WTC11 (cell line): ENCODE measurements around the gene KRTAP10-7. TPM values are rescaled to one million over a fixed set of nuclear protein-coding genes. Genes with fewer than 3 reads are reported as not detected.
"Not testable (repeated sequence)": the region's sequence is repeated elsewhere in the genome, so short reads cannot be mapped to it uniquely, and the experiment has no call there.

Experiments used
- ATAC-seq: fragments of 200-7000 bp; cut with Tn5 transposase; 2 replicates; pipeline ENCODE4 v1.10.0; 2021; ENCODE audit warnings: mild to moderate bottlenecking, moderate library complexity
- CTCF ChIA-PET: fragments of 300-600 bp; sonication (Branson Sonifier 250); formaldehyde crosslinking; loops from one replicate; lab custom pipeline; 2021; ENCODE audit warnings: antibody characterized with exemption; lab: Charles Lee
- POLR2A ChIA-PET: fragments of 350-600 bp; sonication (Branson Sonifier 250); formaldehyde crosslinking; loops from one replicate; lab custom pipeline; 2021; ENCODE audit warnings: antibody characterized with exemption; lab: Charles Lee
- DNase-seq: peaks from one replicate; pipeline ENCODE4 v3.0.0; 2021; ENCODE audit warnings: low spot score
- H3K27ac Mint-ChIP-seq: 2 replicates; pipeline ENCODE4 v1.8.0; 2021; ENCODE audit warnings: mixed read lengths
- H3K27me3 Mint-ChIP-seq: 2 replicates; pipeline ENCODE4 v1.8.0; 2021; ENCODE audit warnings: low read depth, mild to moderate bottlenecking, moderate library complexity, mixed read lengths
- H3K36me3 Mint-ChIP-seq: 2 replicates; pipeline ENCODE4 v1.8.0; 2021; ENCODE audit warnings: mixed read lengths
- H3K4me1 Mint-ChIP-seq: 2 replicates; pipeline ENCODE4 v1.8.0; 2022; ENCODE audit warnings: mixed read lengths
- H3K4me3 Mint-ChIP-seq: 2 replicates; pipeline ENCODE4 v1.8.0; 2021; ENCODE audit warnings: mild to moderate bottlenecking, moderate library complexity, mixed read lengths
- H3K9me3 Mint-ChIP-seq: 2 replicates; pipeline ENCODE4 v1.8.0; 2021; ENCODE audit warnings: mixed read lengths
- E2F5 ChIP-seq: sonication (generic); formaldehyde crosslinking; IDR thresholded peaks from 2 replicates; pipeline ENCODE4 v1.8.1; 2022; ENCODE audit warnings: mild to moderate bottlenecking, moderate library complexity, missing genetic modification reagents
- EMX1 ChIP-seq: fragments of 250-450 bp; sonication (Bioruptor Pico); IDR thresholded peaks from 2 replicates; pipeline ENCODE4 v1.8.0; 2021; ENCODE audit warnings: mild to moderate bottlenecking
- JAZF1 ChIP-seq: fragments of 250-450 bp; sonication (Bioruptor Pico); IDR thresholded peaks from 2 replicates; pipeline ENCODE4 v1.9.0; 2021; ENCODE audit warnings: moderate library complexity, mild to moderate bottlenecking, inconsistent platforms
- MLX ChIP-seq: sonication (generic); formaldehyde crosslinking; IDR thresholded peaks from 2 replicates; pipeline ENCODE4 v1.8.1; 2023; ENCODE audit warnings: mild to moderate bottlenecking, missing genetic modification reagents, moderate library complexity
- NFATC4 ChIP-seq: fragments of 250-450 bp; sonication (Bioruptor Pico); IDR thresholded peaks from 2 replicates; pipeline ENCODE4 v1.9.0; 2021; ENCODE audit warnings: mild to moderate bottlenecking
- NR3C1 ChIP-seq: sonication (generic); formaldehyde crosslinking; conservative IDR thresholded peaks from 2 replicates; pipeline ENCODE4 v1.8.1; 2023; ENCODE audit warnings: low read depth, mild to moderate bottlenecking, missing genetic modification reagents
- RELA ChIP-seq: sonication (generic); formaldehyde crosslinking; IDR thresholded peaks from 2 replicates; pipeline ENCODE4 v1.8.1; 2022; ENCODE audit warnings: missing genetic modification reagents, mild to moderate bottlenecking, borderline replicate concordance
- TEAD1 ChIP-seq: sonication (generic); formaldehyde crosslinking; IDR thresholded peaks from 2 replicates; pipeline ENCODE4 v1.8.0; 2022; ENCODE audit warnings: mild to moderate bottlenecking, missing genetic modification reagents
- USF2 ChIP-seq: sonication (generic); formaldehyde crosslinking; IDR thresholded peaks from 2 replicates; pipeline ENCODE4 v1.8.1; 2023; ENCODE audit warnings: mild to moderate bottlenecking, missing genetic modification reagents, moderate library complexity
- ZNF219 ChIP-seq: sonication (generic); formaldehyde crosslinking; IDR thresholded peaks from 2 replicates; pipeline ENCODE4 v1.8.0; 2023; ENCODE audit warnings: missing genetic modification reagents, mild to moderate bottlenecking, borderline replicate concordance
- total RNA-seq: library from RNA; stranded (reverse); gene quantifications from 3 replicates; pipeline ENCODE4 v1.2.3, GENCODE V29; 2021
- TF ChIP-seq, protein P1 (sequence below): sonication (generic); formaldehyde crosslinking; conservative IDR thresholded peaks from 2 replicates; pipeline ENCODE4 v1.8.1; 2022; ENCODE audit warnings: mild to moderate bottlenecking, missing genetic modification reagents
- TF ChIP-seq, protein P2 (sequence below): sonication (generic); formaldehyde crosslinking; IDR thresholded peaks from 2 replicates; pipeline ENCODE4 v1.8.0; 2022; ENCODE audit warnings: mild to moderate bottlenecking, missing genetic modification reagents

KRTAP10-7 gene
- total RNA-seq, 1 experiment from 2014 or later = not detected

- TF ChIP-seq E2F5 (no peak), USF2 (CRISPR knock-in tag) (no peak), NR3C1 (CRISPR knock-in tag) (no peak), NFATC4 (CRISPR knock-in tag) (no peak)
- TF ChIP-seq, protein P1, sequence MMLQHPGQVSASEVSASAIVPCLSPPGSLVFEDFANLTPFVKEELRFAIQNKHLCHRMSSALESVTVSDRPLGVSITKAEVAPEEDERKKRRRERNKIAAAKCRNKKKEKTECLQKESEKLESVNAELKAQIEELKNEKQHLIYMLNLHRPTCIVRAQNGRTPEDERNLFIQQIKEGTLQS (CRISPR knock-in tag) = no peak
Observed at GRCh38 chr21:44599264-44600029, 950 bp upstream of the KRTAP10-7 start (continued).

GRCh38 chr21:44601091-44601490 is 694 bp downstream of the KRTAP10-7 start:
- DNase-seq, H3K4me3 Mint-ChIP-seq, H3K36me3 Mint-ChIP-seq, H3K27ac Mint-ChIP-seq, POLR2A ChIA-PET, H3K27me3 Mint-ChIP-seq, ATAC-seq: not testable (repeated sequence)
- peaks cover 31% of the 10 kb centered on the region for H3K4me1 Mint-ChIP-seq
- H3K9me3 Mint-ChIP-seq = peaks cover 18% of the 10 kb centered on the region
- CTCF ChIA-PET = interaction anchor here (1.1 kb wide), 1 partner anchor 200 kb away, joined by 3 read pairs; no protein-coding TSS in a partner anchor

DNA sequence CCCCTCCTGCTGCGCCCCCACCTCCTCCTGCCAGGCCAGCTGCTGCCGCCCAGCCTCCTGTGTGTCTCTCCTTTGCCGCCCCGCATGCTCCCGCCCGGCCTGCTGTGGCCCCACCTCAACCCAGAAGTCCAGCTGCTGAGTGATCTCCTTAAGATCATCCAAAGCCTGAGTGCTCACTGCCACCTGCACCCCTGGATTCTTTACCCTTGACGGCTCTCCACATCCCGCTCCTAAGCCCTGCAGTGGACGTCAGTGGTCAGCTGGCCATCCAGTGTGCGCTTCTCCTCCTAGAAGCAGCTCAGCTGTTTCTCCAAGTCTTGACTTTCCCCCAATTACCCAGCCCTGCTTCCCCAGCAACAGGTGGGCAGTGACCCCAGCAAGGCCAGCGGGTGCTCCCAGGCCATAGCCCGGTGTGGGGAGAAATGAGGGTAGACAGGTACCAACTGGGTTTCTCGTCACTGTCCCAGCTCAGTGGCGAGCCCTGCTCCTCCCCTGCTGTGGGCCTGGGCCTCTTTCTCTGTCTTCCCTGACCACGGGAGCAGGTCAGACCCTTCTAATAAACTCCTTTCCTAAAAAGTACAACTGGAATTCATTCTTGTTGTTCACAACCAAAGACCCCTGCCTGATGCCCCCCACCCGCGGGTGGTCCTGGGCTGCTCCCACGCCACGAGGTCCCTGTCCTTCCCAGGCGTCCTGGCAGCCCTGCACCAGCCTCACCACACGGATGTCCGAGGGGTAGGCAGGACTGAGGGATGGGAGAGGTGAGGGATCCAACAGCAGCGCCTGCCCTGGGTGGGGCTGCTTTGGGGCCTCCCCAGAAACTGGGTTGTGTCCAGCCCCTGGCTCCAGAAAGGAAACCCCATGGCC is 1.4 kb downstream of the KRTAP10-7 start:
- no peak for DNase-seq
- peaks cover 31% of the 10 kb centered on the region for H3K4me1 Mint-ChIP-seq
- peak overlapping the region; percentile 25; the same call in 1 of the 2 replicates for H3K27ac Mint-ChIP-seq
- CTCF ChIA-PET = interaction anchor here (1.1 kb wide), 1 partner anchor 199 kb away, joined by 3 read pairs; no protein-coding TSS in a partner anchor
- H3K4me3 Mint-ChIP-seq = no peak overlapping the region
- TF ChIP-seq TEAD1 (CRISPR knock-in tag) (no peak), EMX1 (CRISPR knock-in tag) (no peak), MLX (CRISPR knock-in tag) (no peak), RELA (CRISPR knock-in tag) (no peak), NR3C1 (CRISPR knock-in tag) (no peak), JAZF1 (no peak), USF2 (CRISPR knock-in tag) (no peak), ZNF219 (no peak), NFATC4 (CRISPR knock-in tag) (no peak)
- TF ChIP-seq, protein P2, sequence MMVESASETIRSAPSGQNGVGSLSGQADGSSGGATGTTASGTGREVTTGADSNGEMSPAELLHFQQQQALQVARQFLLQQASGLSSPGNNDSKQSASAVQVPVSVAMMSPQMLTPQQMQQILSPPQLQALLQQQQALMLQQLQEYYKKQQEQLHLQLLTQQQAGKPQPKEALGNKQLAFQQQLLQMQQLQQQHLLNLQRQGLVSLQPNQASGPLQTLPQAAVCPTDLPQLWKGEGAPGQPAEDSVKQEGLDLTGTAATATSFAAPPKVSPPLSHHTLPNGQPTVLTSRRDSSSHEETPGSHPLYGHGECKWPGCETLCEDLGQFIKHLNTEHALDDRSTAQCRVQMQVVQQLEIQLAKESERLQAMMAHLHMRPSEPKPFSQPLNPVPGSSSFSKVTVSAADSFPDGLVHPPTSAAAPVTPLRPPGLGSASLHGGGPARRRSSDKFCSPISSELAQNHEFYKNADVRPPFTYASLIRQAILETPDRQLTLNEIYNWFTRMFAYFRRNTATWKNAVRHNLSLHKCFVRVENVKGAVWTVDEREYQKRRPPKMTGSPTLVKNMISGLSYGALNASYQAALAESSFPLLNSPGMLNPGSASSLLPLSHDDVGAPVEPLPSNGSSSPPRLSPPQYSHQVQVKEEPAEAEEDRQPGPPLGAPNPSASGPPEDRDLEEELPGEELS (CRISPR knock-in tag) = no peak
- no peak for ATAC-seq
- no peaks in the 10 kb centered on the region; the same call in 1 of the 2 replicates for H3K36me3 Mint-ChIP-seq
- H3K27me3 Mint-ChIP-seq = no peaks in the 10 kb centered on the region; the same call in 1 of the 2 replicates
- POLR2A ChIA-PET = no interaction called here
- peaks cover 25% of the 10 kb centered on the region for H3K9me3 Mint-ChIP-seq
